T47D (cell line): ENCODE data around the gene CD300LG.
"Not testable (repeated sequence)": the region's sequence is repeated elsewhere in the genome, so short reads cannot be mapped to it uniquely, and the experiment has no call there.

Experiments
- DNase-seq, 2 experiments: peaks; one replicate each; pipeline versions ENCODE4 v3.0.0 to v3.0.0-alpha.2; 2011 to 2012; ENCODE audit warnings: low read depth in 1 of 2, low spot score in 1 of 2
- JUND ChIP-seq: IDR thresholded peaks from 2 replicates; pipeline ENCODE4 v1.6.1; 2012; ENCODE audit warnings: low read depth
- in situ Hi-C: cut with HindIII; loops from 2 replicates; pipeline ENCODE4 v1.10.0; 2016; ENCODE audit warnings: low sequenced_read_pairs, low pct_unique_long_range_greater_than_20kb

The CD300LG gene

GRCh38 chr17:43830510-43831140 lies 16.4 kb upstream of the CD300LG start:
- no peak for TF ChIP-seq JUND
- peak; percentile 65 to 77 for DNase-seq
- in situ Hi-C loops: no loop called here

GRCh38 chr17:43831633-43832032 lies 15.3 kb upstream of the CD300LG start:
- DNase-seq: no peak
- no peak for TF ChIP-seq JUND
- in situ Hi-C loops: no loop called here

- TF ChIP-seq JUND: no peak
- in situ Hi-C loops: no loop called here
- peak; percentile 74 to 91 for DNase-seq
These were observed 14.6 kb upstream of the CD300LG start for GRCh38 chr17:43832168-43832975.

GRCh38 chr17:43832976-43833829 lies 13.8 kb upstream of the CD300LG start, which contains the start of gene MPP3:
Gene MPP3 (minus strand): TSS chr17:43833146. CDS start chr17:43831906, 1,240 bp downstream.
- in situ Hi-C loops: no loop called here
- TF ChIP-seq JUND: no peak
- DNase-seq: peak; percentile 92 to 97

- no peak for TF ChIP-seq JUND
- peak in 1 of 2 experiments; percentile 11 for DNase-seq
- in situ Hi-C loops: no loop called here
These were observed 12.9 kb upstream of the CD300LG start for GRCh38 chr17:43834106-43834505.

GRCh38 chr17:43839670-43840108 lies 7.3 kb upstream of the CD300LG start:
- in situ Hi-C loops: no loop called here
- peak; percentile 75 to 96 for DNase-seq

GRCh38 chr17:43840814-43841213 lies 6.2 kb upstream of the CD300LG start:
- peak in 1 of 2 experiments; percentile 51 for DNase-seq
- TF ChIP-seq JUND: no peak
- in situ Hi-C loops: no loop called here

More at GRCh38 chr17:43839670-43840108, 7.3 kb upstream of the CD300LG start:
- no peak for TF ChIP-seq JUND

GRCh38 chr17:43841282-43841681 lies 5.7 kb upstream of the CD300LG start:
- no peak for TF ChIP-seq JUND
- no peak for DNase-seq
- in situ Hi-C loops: no loop called here

- in situ Hi-C loops, DNase-seq: not testable (repeated sequence)
These were observed 4.6 kb upstream of the CD300LG start for GRCh38 chr17:43842091-43842974.

GRCh38 chr17:43842975-43843325 lies 4.0 kb upstream of the CD300LG start:
- in situ Hi-C loops: no loop called here
- TF ChIP-seq JUND: no peak
- no peak for DNase-seq

GRCh38 chr17:43844241-43844640 lies 2.7 kb upstream of the CD300LG start:
- in situ Hi-C loops: no loop called here
- no peak for TF ChIP-seq JUND
- DNase-seq: no peak

GRCh38 chr17:43845766-43846165 lies 1.2 kb upstream of the CD300LG start:
- in situ Hi-C loops: no loop called here
- no peak for TF ChIP-seq JUND
- no peak for DNase-seq
